CD14-positive monocyte (primary cell): ENCODE data around the gene RNF220. TPM values are rescaled to one million over a fixed set of nuclear protein-coding genes. Genes with fewer than 3 reads are reported as not detected.

ENCODE experiments used
- DNase-seq, 3 donors: peaks; one replicate each; pipeline ENCODE4 v3.0.0-alpha.2; 2011 to 2022
- H2AFZ ChIP-seq: 2 replicates; pipeline ENCODE4 v1.6.0; 2012; ENCODE audit warnings: mild to moderate bottlenecking, low read depth, low read length, inconsistent platforms; ENCODE audit not compliant: insufficient read depth, poor library complexity, severe bottlenecking
- H3K27ac ChIP-seq, 2 donors: 1 replicate in 1 of 2; 2 replicates in 1 of 2; pipeline ENCODE4 v1.5.1; 2012 to 2013; ENCODE audit warnings: low read length in 2 of 2, control low read depth in 1 of 2, inconsistent platforms in 1 of 2, low read depth in 1 of 2, mild to moderate bottlenecking in 1 of 2
- H3K27me3 ChIP-seq, 2 donors: one replicate each; pipeline versions ENCODE4 v1.6.0 to v1.6.1; 2011 to 2013; ENCODE audit warnings: low read length in 2 of 2; ENCODE audit not compliant: control insufficient read depth in 2 of 2, insufficient read depth in 2 of 2
- H3K36me3 ChIP-seq, 2 donors: replicated peaks in 1 of 2; 1 replicate in 1 of 2; 2 replicates in 1 of 2; pipeline versions ENCODE4 v1.5.1 to v1.6.1; 2012 to 2013; ENCODE audit warnings: low read length in 2 of 2, control low read depth in 1 of 2, inconsistent platforms in 1 of 2, mild to moderate bottlenecking in 1 of 2; ENCODE audit not compliant: insufficient read depth in 2 of 2, control insufficient read depth in 1 of 2
- H3K4me1 ChIP-seq, 2 donors: 1 replicate in 1 of 2; 2 replicates in 1 of 2; pipeline versions ENCODE4 v1.5.1 to v1.6.1; 2012 to 2013; ENCODE audit warnings: low read length in 2 of 2, control low read depth in 1 of 2, inconsistent platforms in 1 of 2, mild to moderate bottlenecking in 1 of 2, moderate library complexity in 1 of 2; ENCODE audit not compliant: insufficient read depth in 2 of 2, control insufficient read depth in 1 of 2
- H3K4me2 ChIP-seq: replicated peaks from 2 replicates; pipeline ENCODE3; 2012; ENCODE audit warnings: low read length, moderate library complexity, mild to moderate bottlenecking; ENCODE audit not compliant: poor library complexity, severe bottlenecking; ENCODE audit errors: extremely low read depth
- H3K4me3 ChIP-seq, 3 experiments: fragments of 200-600 bp in 1 of 3; sonication (generic) in 1 of 3; replicated peaks in 1 of 3; 1 replicate in 2 of 3; 2 replicates in 1 of 3; pipeline ENCODE4 v1.5.1; 2011 to 2013; ENCODE audit warnings: low read length in 3 of 3, mild to moderate bottlenecking in 3 of 3, control low read depth in 2 of 3, low read depth in 2 of 3, inconsistent platforms in 1 of 3, moderate library complexity in 1 of 3
- H3K79me2 ChIP-seq: 2 replicates; pipeline ENCODE4 v1.6.0; 2012; ENCODE audit warnings: mild to moderate bottlenecking, control low read depth, inconsistent platforms, low read length, moderate library complexity; ENCODE audit not compliant: insufficient read depth
- H3K9ac ChIP-seq: 2 replicates; pipeline ENCODE4 v1.6.0; 2017; ENCODE audit warnings: low read length, mild to moderate bottlenecking; ENCODE audit not compliant: insufficient read depth, poor library complexity, severe bottlenecking
- H3K9me3 ChIP-seq, 2 donors: replicated peaks in 1 of 2; 1 replicate in 1 of 2; 2 replicates in 1 of 2; pipeline versions ENCODE4 v1.5.1 to v1.6.1; 2012 to 2013; ENCODE audit warnings: low read length in 2 of 2, control low read depth in 1 of 2; ENCODE audit not compliant: control insufficient read depth in 1 of 2, insufficient read depth in 1 of 2
- H4K20me1 ChIP-seq: 2 replicates; pipeline ENCODE4 v1.6.0; 2012; ENCODE audit warnings: mild to moderate bottlenecking, low read length, control low read depth, moderate library complexity; ENCODE audit not compliant: insufficient read depth
- H3K27ac Mint-ChIP-seq, 7 donors: one replicate each; pipeline ENCODE4 v1.8.0; 2020; ENCODE audit warnings: mild to moderate bottlenecking in 7 of 7, mixed read lengths in 7 of 7, moderate library complexity in 6 of 7, inconsistent platforms in 2 of 7
- H3K27me3 Mint-ChIP-seq, 3 donors: one replicate each; pipeline ENCODE4 v1.8.0; 2021 to 2022; ENCODE audit warnings: low read depth in 3 of 3, mild to moderate bottlenecking in 3 of 3, mixed read lengths in 3 of 3, moderate library complexity in 3 of 3, inconsistent platforms in 1 of 3
- H3K36me3 Mint-ChIP-seq, 2 donors: one replicate each; pipeline ENCODE4 v1.8.0; 2020; ENCODE audit warnings: mixed read lengths in 2 of 2, inconsistent platforms in 1 of 2, mild to moderate bottlenecking in 1 of 2
- H3K4me1 Mint-ChIP-seq: one replicate; pipeline ENCODE4 v1.8.0; 2020; ENCODE audit warnings: mild to moderate bottlenecking, mixed read lengths
- H3K4me3 Mint-ChIP-seq, 2 donors: one replicate each; pipeline ENCODE4 v1.8.0; 2020; ENCODE audit warnings: mild to moderate bottlenecking in 2 of 2, mixed read lengths in 2 of 2, moderate library complexity in 1 of 2
- H3K9me3 Mint-ChIP-seq, 7 donors: one replicate each; pipeline ENCODE4 v1.8.0; 2020 to 2022; ENCODE audit warnings: mixed read lengths in 7 of 7, mild to moderate bottlenecking in 6 of 7, moderate library complexity in 6 of 7, inconsistent platforms in 2 of 7
- CTCF ChIP-seq: fragments of 200-600 bp; IDR thresholded peaks from one replicate; pipeline ENCODE4 v1.8.0; 2022; ENCODE audit warnings: antibody characterized with exemption, mild to moderate bottlenecking
- WGBS: methylation state at CpG from one replicate; pipeline ENCODE4 v1.1.5; 2013; ENCODE audit warnings: missing lambda C conversion rate; ENCODE audit not compliant: insufficient coverage; 5-methylcytosine and 5-hydroxymethylcytosine counted together
- intact Hi-C, 2 donors: fragments of 100-400 bp; cut with micrococcal nuclease; formaldehyde crosslinking; loops; one replicate each; pipeline versions ENCODE4 v1.15.0 to v1.15.1; 2023
- polyA plus RNA-seq, 3 donors: library from polyadenylated mRNA; depleted of rRNA in 1 of 3; unstranded in 2 of 3; stranded (reverse) in 1 of 3; fragments of 300-500 nt in 2 of 3; fragments of >200 nt in 1 of 3; fragmentation: Illumina TruSeq in 2 of 3; gene quantifications; 1 replicate in 2 of 3; 2 replicates in 1 of 3; pipeline ENCODE4 v1.2.3, GENCODE V29; 2012 to 2021

The RNF220 gene
- polyA plus RNA-seq, 3 donors, result 39.4 to 133 (median 49.4) TPM

GRCh38 chr1:44592208-44593145, 187.4 kb downstream of the RNF220 start:
- H3K4me3 ChIP-seq, result no peak overlapping the region
- H3K79me2 ChIP-seq, result no peaks in the 10 kb centered on the region
- H3K9ac ChIP-seq, result no peak overlapping the region
- H3K27me3 ChIP-seq, result no peaks in the 10 kb centered on the region
- peak overlapping the region; percentile 47 for H2AFZ ChIP-seq
- 97% methylated on average over 4 of the region's 12 CpGs for WGBS
- TF ChIP-seq CTCF, result no peak
- Mint-ChIP-seq H3K27me3 (peaks cover 0 to 3% (median under 1%) of the 10 kb centered on the region in 3 donors), H3K36me3 (no peaks in the 10 kb centered on the region), H3K4me1 (peaks cover 20% of the 10 kb centered on the region), H3K4me3 (no peak overlapping the region), H3K9me3 (no peaks in the 10 kb centered on the region), H3K27ac (peak overlapping the region in 2 of 7 donors; percentile 24 to 73)
- DNase-seq, result no peak
- no peak overlapping the region for H3K27ac ChIP-seq
- intact Hi-C loops, result loop anchor here in 1 of 2 donors (10.0 kb wide), 1 partner anchor 378 kb away; the partner anchor contains the start of gene DMAP1
- H3K36me3 ChIP-seq, result no peaks in the 10 kb centered on the region
- no peak overlapping the region for H3K4me2 ChIP-seq
- H4K20me1 ChIP-seq, result no peaks in the 10 kb centered on the region
- H3K4me1 ChIP-seq, result peaks cover 14 to 17% of the 10 kb centered on the region in 2 donors
- H3K9me3 ChIP-seq, result no peaks in the 10 kb centered on the region

GRCh38 chr1:44594353-44594752, 189.3 kb downstream of the RNF220 start:
- H2AFZ ChIP-seq, result peak overlapping the region; percentile 29
- H3K27ac ChIP-seq, result no peak overlapping the region
- Mint-ChIP-seq H3K4me3 (no peak overlapping the region), H3K4me1 (peaks cover 20% of the 10 kb centered on the region), H3K27me3 (peaks cover 0 to 3% (median 3%) of the 10 kb centered on the region in 3 donors), H3K36me3 (no peaks in the 10 kb centered on the region), H3K27ac (peak overlapping the region in 2 of 7 donors; percentile 64 to 72), H3K9me3 (no peaks in the 10 kb centered on the region)
- H3K36me3 ChIP-seq, result no peaks in the 10 kb centered on the region
- no peaks in the 10 kb centered on the region for H3K79me2 ChIP-seq
- H3K27me3 ChIP-seq, result no peaks in the 10 kb centered on the region
- peaks cover 14 to 17% of the 10 kb centered on the region in 2 donors for H3K4me1 ChIP-seq
- TF ChIP-seq CTCF, result no peak
- no peaks in the 10 kb centered on the region for H4K20me1 ChIP-seq
- no peak overlapping the region for H3K4me2 ChIP-seq
- no peak for DNase-seq
- no peaks in the 10 kb centered on the region for H3K9me3 ChIP-seq
- intact Hi-C loops, result loop anchor here in 1 of 2 donors (10.0 kb wide), 1 partner anchor 380 kb away; the partner anchor contains the start of gene DMAP1
- H3K9ac ChIP-seq, result no peak overlapping the region
- WGBS, result 93% methylated on average over 2 of the region's 6 CpGs
- no peak overlapping the region for H3K4me3 ChIP-seq
